Measurements from ENCODE around the gene PLA2G5. TPM values are rescaled to one million over a fixed set of nuclear protein-coding genes. Genes with fewer than 3 reads are reported as not detected.
"Not testable (repeated sequence)": the region's sequence is repeated elsewhere in the genome, so short reads cannot be mapped to it uniquely, and the experiment has no call there.

Gene PLA2G5
- total and polyA plus RNA-seq, 7 donors = 0.43 to 1.2 (median 0.53) TPM; not detected in 2

DNA sequence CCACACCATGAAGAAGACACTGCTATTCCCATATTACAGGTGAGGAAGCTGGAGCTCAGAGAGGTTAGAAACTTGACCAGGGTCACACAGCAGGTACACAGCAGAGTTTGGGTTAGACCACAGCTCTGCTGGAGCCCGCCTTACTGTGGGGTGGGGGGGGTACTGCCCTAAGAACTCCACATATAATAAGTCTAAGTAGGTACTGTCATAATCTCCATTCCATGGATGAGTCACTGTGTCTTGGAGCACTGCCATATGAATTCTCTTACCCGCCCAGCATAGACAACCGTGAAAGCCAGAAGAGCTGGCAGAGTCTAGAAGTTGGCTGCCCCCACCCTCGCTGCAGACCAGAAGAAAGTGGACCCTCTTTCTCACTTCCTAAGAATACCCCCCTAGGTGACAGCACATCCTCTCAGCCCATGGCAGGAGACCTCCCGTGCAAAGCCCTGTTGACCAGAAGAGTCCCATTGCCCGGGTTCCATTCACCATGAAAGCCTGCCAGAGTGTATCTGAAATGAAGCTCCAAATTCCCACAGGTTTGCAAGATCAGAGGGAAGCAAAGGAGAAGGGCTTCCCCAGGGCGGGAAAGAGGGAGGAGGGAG, 54.6 kb downstream of the PLA2G5 start:
- Histone ChIP-seq H3K4me1 (no peaks in the 10 kb centered on the region), H3K36me3 (ENCODE audit: insufficient read depth in 1 of 2, low read depth in 1 of 2) (no peaks in the 10 kb centered on the region), H3K27ac (no peak overlapping the region), H3K9me3 (no peaks in the 10 kb centered on the region), H3K27me3 (ENCODE audit: insufficient read depth in 3 of 3, low read length in 2 of 3) (peaks cover 0 to 18% (median 3%) of the 10 kb centered on the region in 3 donors), H3K4me3 (no peak overlapping the region)
- no peak for TF ChIP-seq CTCF (IDR thresholded peaks at IDR 0.05)
- intact Hi-C loops (cut with DNase I) = no loop called here
- no peak for DNase-seq
- 23 to 61% (median 28%) methylated on average over 7 of the region's 7 CpGs for WGBS, 3 donors
- peak; percentile 61 to 88 (median 75) for ATAC-seq

DNA sequence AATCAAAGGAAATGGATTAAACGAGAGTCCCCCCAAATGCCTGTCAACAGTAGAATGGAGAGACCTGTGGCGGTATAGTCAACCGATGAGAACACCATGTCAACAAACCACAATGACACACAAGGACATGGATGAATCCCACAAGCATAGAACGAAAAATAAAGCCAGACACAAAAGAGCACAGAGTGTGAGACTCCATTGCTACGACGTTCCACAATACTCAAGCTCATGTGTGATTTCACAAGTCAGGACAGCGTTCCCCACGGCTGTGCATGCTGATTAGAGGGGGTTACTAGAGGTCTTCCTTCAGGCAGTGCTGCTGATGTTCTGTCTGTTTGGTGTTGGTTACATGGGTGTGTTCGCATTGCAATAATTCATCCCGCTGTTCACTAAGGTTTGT, 55.1 kb downstream of the PLA2G5 start:
- WGBS, 3 donors = 50 to 60% (median 52%) methylated on average over 10 of the region's 10 CpGs
- Histone ChIP-seq H3K4me1 (no peaks in the 10 kb centered on the region), H3K9me3 (no peaks in the 10 kb centered on the region), H3K27me3 (ENCODE audit: insufficient read depth in 3 of 3, low read length in 2 of 3) (peaks cover 0 to 18% (median 3%) of the 10 kb centered on the region in 3 donors), H3K27ac (no peak overlapping the region), H3K36me3 (ENCODE audit: insufficient read depth in 1 of 2, low read depth in 1 of 2) (no peaks in the 10 kb centered on the region), H3K4me3 (no peak overlapping the region)
- DNase-seq = no peak
- intact Hi-C loops (cut with DNase I) = no loop called here
- ATAC-seq = no peak
- no peak for TF ChIP-seq CTCF (IDR thresholded peaks at IDR 0.05)

DNA sequence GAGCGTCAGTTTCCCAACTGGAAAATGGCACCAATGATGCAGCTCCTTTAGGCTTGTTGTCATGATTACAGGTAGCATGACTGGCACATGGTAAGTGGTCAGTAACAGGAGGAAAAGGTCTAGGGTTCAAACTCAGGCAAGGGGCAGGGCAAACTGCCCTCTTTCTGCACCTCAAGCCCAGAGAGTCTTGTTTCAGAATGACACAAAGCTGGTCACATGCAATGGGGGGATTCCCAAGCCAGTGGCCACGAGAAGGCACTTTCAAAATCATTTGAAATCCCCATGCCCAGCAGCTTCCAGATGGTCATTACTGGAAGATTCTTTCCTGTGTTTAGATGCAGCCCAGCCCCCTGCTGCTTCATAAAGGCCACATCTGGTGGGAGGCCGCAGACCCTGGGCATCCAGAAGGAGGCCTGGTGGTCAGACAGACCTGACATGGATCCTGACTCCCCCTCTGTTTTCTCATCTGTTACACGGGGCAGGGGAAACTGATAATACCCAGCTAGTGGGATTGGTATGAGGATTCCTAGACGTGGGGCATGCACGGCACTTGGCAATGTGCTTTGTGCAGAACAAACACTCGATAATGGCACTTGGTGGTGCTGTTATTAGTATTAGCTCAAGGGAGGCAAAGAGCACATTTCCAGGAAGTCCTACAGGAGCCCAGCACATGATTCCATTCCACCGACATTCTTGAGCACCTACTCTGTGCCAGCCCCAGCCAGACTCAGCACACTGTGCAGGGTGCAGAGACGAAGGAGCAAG, 56.2 kb downstream of the PLA2G5 start:
- DNase-seq = no peak
- WGBS, 3 donors = 63 to 69% (median 64%) methylated on average over 9 of the region's 9 CpGs
- no peak for ATAC-seq

DNA sequence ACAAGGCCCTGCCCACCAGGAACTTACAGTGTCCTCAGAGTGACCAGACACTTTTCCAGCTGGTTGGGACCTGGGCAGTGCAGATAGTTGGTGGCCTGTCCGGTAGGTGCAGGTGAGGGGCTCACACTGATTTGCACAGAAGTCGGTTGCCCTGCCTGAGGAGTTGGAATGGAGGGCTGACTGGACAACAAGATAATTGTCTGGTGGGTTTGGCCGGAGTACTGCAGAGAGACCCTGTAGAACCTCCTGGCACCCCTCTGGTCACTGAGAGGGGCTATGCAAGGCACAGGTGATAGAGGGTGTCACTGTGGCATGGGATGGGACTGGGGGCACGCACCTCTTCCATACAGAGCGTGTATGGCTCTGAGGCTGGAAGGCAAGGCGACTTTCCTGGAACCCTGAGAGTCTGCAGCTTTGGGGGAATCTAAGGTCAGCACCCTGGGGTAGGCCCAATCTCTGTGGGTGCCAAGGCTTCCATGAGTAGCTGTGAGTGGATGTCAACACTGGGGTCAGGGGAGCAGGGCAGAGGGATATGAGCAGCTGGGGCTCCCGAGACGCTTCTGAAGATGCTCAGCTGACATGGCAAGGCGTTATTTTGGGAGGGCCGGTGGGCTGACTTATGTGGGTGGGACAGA, 56.9 kb downstream of the PLA2G5 start:
- ATAC-seq (no peak), DNase-seq (no peak)
- intact Hi-C loops (cut with DNase I) = no loop called here
- Histone ChIP-seq H3K9me3 (no peaks in the 10 kb centered on the region), H3K27ac (no peak overlapping the region), H3K4me3 (no peak overlapping the region), H3K4me1 (no peaks in the 10 kb centered on the region), H3K36me3 (ENCODE audit: insufficient read depth in 1 of 2, low read depth in 1 of 2) (no peaks in the 10 kb centered on the region), H3K27me3 (ENCODE audit: insufficient read depth in 3 of 3, low read length in 2 of 3) (peaks cover 0 to 18% (median 3%) of the 10 kb centered on the region in 3 donors)
- TF ChIP-seq CTCF (IDR thresholded peaks at IDR 0.05) = no peak
- 89 to 96% (median 90%) methylated on average over 10 of the region's 10 CpGs for WGBS, 3 donors

More for the DNA sequence above, 56.2 kb downstream of the PLA2G5 start:
- Histone ChIP-seq H3K27ac (no peak overlapping the region), H3K27me3 (ENCODE audit: insufficient read depth in 3 of 3, low read length in 2 of 3) (peaks cover 0 to 18% (median 3%) of the 10 kb centered on the region in 3 donors), H3K4me3 (no peak overlapping the region), H3K9me3 (no peaks in the 10 kb centered on the region), H3K36me3 (ENCODE audit: insufficient read depth in 1 of 2, low read depth in 1 of 2) (no peaks in the 10 kb centered on the region), H3K4me1 (no peaks in the 10 kb centered on the region)
- intact Hi-C loops (cut with DNase I) = no loop called here
- no peak for TF ChIP-seq CTCF (IDR thresholded peaks at IDR 0.05)

GRCh38 chr1:20130518-20130917, 60.5 kb downstream of the PLA2G5 start:
- H3K9me3 ChIP-seq; DNase-seq; intact Hi-C loops (cut with DNase I); H3K4me1 ChIP-seq; H3K27ac ChIP-seq; H3K27me3 ChIP-seq (ENCODE audit: insufficient read depth in 3 of 3, low read length in 2 of 3); ATAC-seq; H3K4me3 ChIP-seq; H3K36me3 ChIP-seq (ENCODE audit: insufficient read depth in 1 of 2, low read depth in 1 of 2): not testable (repeated sequence)
- 90 to 96% (median 92%) methylated on average over 3 of the region's 3 CpGs for WGBS, 3 donors

All from psoas muscle (tissue), 8 donors.